A549 (cell line): ENCODE data around the gene CEL. TPM values are rescaled to one million over a fixed set of nuclear protein-coding genes. Genes with fewer than 3 reads are reported as not detected.

Experiments
- ATAC-seq, 2 experiments: fragments of 200-7000 bp in 1 of 2; fragments of >200 bp in 1 of 2; cut with Nextera tagmentation in 1 of 2; cut with Tn5 transposase in 1 of 2; 3 replicates each; pipeline versions ENCODE4 v1.8.0 to v1.9.1; 2018 to 2020; ENCODE audit warnings: mild to moderate bottlenecking in 1 of 2, moderate library complexity in 1 of 2
- CTCF ChIA-PET: fragments of 300-600 bp; sonication (Branson Sonifier 250); formaldehyde crosslinking; extraction: SDS; loops from one replicate; lab custom pipeline; 2021; ENCODE audit warnings: antibody characterized with exemption, inconsistent platforms; lab: Yijun Ruan, JAX
- POLR2A ChIA-PET: fragments of 350-600 bp; formaldehyde crosslinking; extraction: SDS; loops from one replicate; lab custom pipeline; 2021; ENCODE audit warnings: antibody characterized with exemption, inconsistent platforms; lab: Yijun Ruan, JAX
- DNase-seq, 2 experiments: peaks; one replicate each; pipeline versions ENCODE4 v3.0.0 to v3.0.0-alpha.2; 2011 to 2016; ENCODE audit warnings: low read depth in 1 of 2, low spot score in 1 of 2
- FAIRE-seq: peaks from 2 replicates; lab custom pipeline; 2011; peaks lifted over from hg19 to GRCh38; lab: Jason Lieb, UNC
- H3K27ac ChIP-seq, 2 experiments: fragments of >200 bp; sonication (Bioruptor Twin); formaldehyde crosslinking; 3 replicates each; pipeline ENCODE4 v1.5.1; 2016 to 2017
- H3K4me1 ChIP-seq: fragments of >200 bp; sonication (Bioruptor Twin); formaldehyde crosslinking; 3 replicates; pipeline ENCODE4 v1.6.1; 2016
- H3K4me2 ChIP-seq: fragments of >200 bp; sonication (Bioruptor Twin); formaldehyde crosslinking; 3 replicates; pipeline ENCODE4 v1.6.1; 2016
- H3K4me3 ChIP-seq: fragments of >200 bp; sonication (Bioruptor Twin); formaldehyde crosslinking; 3 replicates; pipeline ENCODE4 v1.5.1; 2016
- H3K9me3 ChIP-seq: fragments of >200 bp; sonication (Bioruptor Twin); formaldehyde crosslinking; 3 replicates; pipeline ENCODE4 v1.6.1; 2016
- BHLHE40 ChIP-seq: IDR thresholded peaks from 2 replicates; pipeline ENCODE4 v1.6.1; 2012; ENCODE audit warnings: low read depth, low read length, inconsistent platforms
- CEBPB ChIP-seq, 2 experiments: fragments of >200 bp in 1 of 2; sonication (Bioruptor Twin) in 1 of 2; formaldehyde crosslinking in 1 of 2; IDR thresholded peaks; 2 replicates each; pipeline ENCODE4 v1.6.1; 2012 to 2016
- CTCF ChIP-seq: fragments of >200 bp; sonication (Bioruptor Twin); formaldehyde crosslinking; IDR thresholded peaks from 3 replicates; pipeline ENCODE4 v1.5.1; 2016
- ESRRA ChIP-seq: fragments of 150-350 bp; IDR thresholded peaks from 2 replicates; pipeline ENCODE4 v1.6.1; 2014; ENCODE audit warnings: mild to moderate bottlenecking, low read length, borderline replicate concordance
- HEYL ChIP-seq: fragments of 250-450 bp; sonication (Bioruptor Pico); IDR thresholded peaks from 2 replicates; pipeline ENCODE4 v1.8.0; 2021; ENCODE audit warnings: mild to moderate bottlenecking, moderate library complexity
- HMGXB4 ChIP-seq: fragments of 250-450 bp; sonication (Bioruptor Pico); IDR thresholded peaks from 2 replicates; pipeline ENCODE4 v1.5.0; 2021; ENCODE audit warnings: mild to moderate bottlenecking, moderate library complexity, borderline replicate concordance
- HOXB13 ChIP-seq: fragments of 250-450 bp; sonication (Bioruptor Pico); IDR thresholded peaks from 2 replicates; pipeline ENCODE4 v1.5.0; 2020; ENCODE audit warnings: low read depth, mild to moderate bottlenecking, moderate library complexity
- HOXB5 ChIP-seq: fragments of 250-450 bp; sonication (Bioruptor Pico); IDR thresholded peaks from 2 replicates; pipeline ENCODE4 v1.5.0; 2020; ENCODE audit warnings: mild to moderate bottlenecking, moderate library complexity
- KDM1A ChIP-seq: fragments of 200-600 bp; sonication (generic); IDR thresholded peaks from 2 replicates; pipeline ENCODE4 v1.6.1; 2016; ENCODE audit warnings: low read depth, mild to moderate bottlenecking
- KDM5A ChIP-seq: fragments of 200-600 bp; sonication (generic); IDR thresholded peaks from 2 replicates; pipeline ENCODE4 v1.6.1; 2016; ENCODE audit warnings: antibody characterized with exemption, mild to moderate bottlenecking
- MAZ ChIP-seq: fragments of 150-350 bp; IDR thresholded peaks from 2 replicates; pipeline ENCODE4 v1.6.1; 2014; ENCODE audit warnings: antibody characterized with exemption, low read depth, low read length, borderline replicate concordance
- MYC ChIP-seq: IDR thresholded peaks from 2 replicates; pipeline ENCODE4 v1.6.1; 2012; ENCODE audit warnings: mild to moderate bottlenecking, inconsistent platforms, low read length, improper control_type of control experiment, borderline replicate concordance
- NFE2L2 ChIP-seq: fragments of 150-350 bp; conservative IDR thresholded peaks from 2 replicates; pipeline ENCODE4 v1.6.1; 2014; ENCODE audit warnings: low read length
- NPAS2 ChIP-seq: fragments of 250-450 bp; sonication (Bioruptor Pico); IDR thresholded peaks from 2 replicates; pipeline ENCODE4 v1.8.0; 2022; ENCODE audit warnings: mild to moderate bottlenecking, moderate library complexity, borderline replicate concordance
- RAD21 ChIP-seq, 2 experiments: fragments of >200 bp in 1 of 2; sonication (Bioruptor Twin) in 1 of 2; formaldehyde crosslinking in 1 of 2; IDR thresholded peaks in 1 of 2; conservative IDR thresholded peaks in 1 of 2; 2 replicates in 1 of 2; 3 replicates in 1 of 2; pipeline ENCODE4 v1.6.1; 2012 to 2018; ENCODE audit warnings: inconsistent platforms in 1 of 2
- RFX5 ChIP-seq: fragments of 450-650 bp; IDR thresholded peaks from 2 replicates; pipeline ENCODE4 v1.7.1; 2014; ENCODE audit warnings: antibody characterized with exemption, mild to moderate bottlenecking, moderate library complexity
- SREBF2 ChIP-seq: fragments of 450-650 bp; IDR thresholded peaks from 2 replicates; pipeline ENCODE4 v1.6.1; 2014; ENCODE audit warnings: mild to moderate bottlenecking, moderate library complexity
- WGBS: methylation state at CpG from one replicate; pipeline ENCODE4 v1.1.6; 2017; ENCODE audit errors: missing lambda C conversion rate; 5-methylcytosine and 5-hydroxymethylcytosine counted together
- polyA plus RNA-seq, 4 experiments: library from polyadenylated mRNA; depleted of rRNA in 3 of 4; stranded (reverse); fragments of >200 nt; fragmentation: RNase III in 1 of 4; extraction: RNeasy Plus Mini Kit Qiagen cat#74134 plus additional on column Dnase treatment in 1 of 4; gene quantifications; 2 replicates in 3 of 4; 3 replicates in 1 of 4; pipeline ENCODE4 v1.2.3, GENCODE V29; 2011 to 2017
- TF ChIP-seq, protein P1 (sequence below): IDR thresholded peaks from 2 replicates; pipeline ENCODE4 v1.6.1; 2012

CEL gene
- polyA plus RNA-seq, 2 of the 4 experiments (the other 2 are of a cell fraction) = 0.23 to 0.68 TPM

DNA sequence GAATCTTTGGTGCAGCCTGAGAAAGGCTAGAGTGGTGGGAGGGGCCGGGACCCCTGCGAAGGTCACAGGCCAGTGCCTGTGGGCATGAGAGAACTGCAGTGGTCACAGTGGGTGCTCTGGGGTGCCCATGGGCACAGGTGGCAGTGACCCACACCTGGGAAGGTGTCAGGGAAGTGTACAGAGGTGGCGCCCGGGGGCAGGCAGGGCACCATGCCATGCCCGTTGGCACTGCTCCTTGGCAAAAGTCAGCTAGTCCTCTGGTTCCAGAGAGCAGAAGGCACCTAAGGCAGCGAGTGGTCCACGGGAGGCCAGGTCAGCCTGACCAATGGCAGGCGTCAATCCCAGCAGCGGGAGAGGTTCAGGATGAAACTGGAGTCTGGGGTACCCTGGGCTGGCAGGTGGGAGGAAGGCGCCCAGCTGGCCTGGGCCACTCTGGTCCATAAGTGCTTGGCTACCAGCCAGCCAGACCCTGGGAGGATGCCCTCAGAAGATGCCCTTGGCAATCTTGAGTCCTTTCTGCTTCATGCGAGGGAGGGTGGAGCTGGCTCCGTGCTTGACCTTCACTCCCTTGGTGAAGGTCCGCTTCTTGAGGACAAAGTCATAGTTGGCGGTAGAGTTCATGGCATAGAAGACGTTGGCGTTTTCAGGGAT lies 36.4 kb downstream of the CEL start:
- Histone ChIP-seq H3K4me2 (no peak overlapping the region), H3K9me3 (peaks cover 27% of the 10 kb centered on the region), H3K27ac (no peak overlapping the region), H3K4me1 (no peaks in the 10 kb centered on the region), H3K4me3 (no peak overlapping the region)
- no peak for DNase-seq
- ATAC-seq = no peak
- 88% methylated on average over 13 of the region's 16 CpGs for WGBS
- TF ChIP-seq KDM1A (no peak), CEBPB (IDR thresholded peaks at IDR 0.05) (no peak), RAD21 (conservative IDR thresholded peaks at IDR 0.05 in 1 of 2, IDR thresholded peaks at IDR 0.05 in 1 of 2) (no peak), NFE2L2 (no peak), RFX5 (no peak)
- ChIA-PET POLR2A (no interaction called here), CTCF (interaction anchor here (0.8 to 30.3 kb wide), 5 partner anchors 16 to 389 kb away, joined by 3 to 1284 read pairs (median 6); partner anchors contain the start of gene RALGDS)
- FAIRE-seq = no peak

DNA sequence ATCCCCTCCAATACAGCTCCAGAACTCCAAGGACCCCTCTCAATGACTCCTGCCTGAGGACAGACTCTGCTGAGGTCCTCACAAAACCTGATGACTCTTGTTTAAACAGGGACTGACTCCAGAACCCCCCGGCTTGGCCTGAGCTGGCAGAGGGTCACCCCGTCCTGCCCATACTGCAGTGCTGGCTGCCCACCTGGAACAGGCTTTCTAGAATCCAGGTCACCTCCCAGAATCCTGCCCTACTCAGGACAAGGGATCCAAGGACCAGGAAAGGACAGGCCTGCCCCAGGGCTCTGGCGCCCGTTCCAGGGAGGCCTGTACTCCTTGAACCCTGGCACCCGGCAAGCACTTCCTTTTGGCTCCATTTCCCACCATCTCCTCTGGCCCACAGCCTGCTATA lies 37.1 kb downstream of the CEL start:
- CTCF ChIA-PET = interaction anchor here (0.7 to 30.3 kb wide), 8 partner anchors 16 to 388 kb away, joined by 3 to 1284 read pairs (median 4); partner anchors contain the start of gene RALGDS
- Histone ChIP-seq H3K9me3 (peaks cover 27% of the 10 kb centered on the region), H3K4me3 (no peak overlapping the region), H3K27ac (no peak overlapping the region), H3K4me2 (no peak overlapping the region), H3K4me1 (peaks cover 5% of the 10 kb centered on the region; the same call in 1 of the 3 replicates)
- FAIRE-seq (no peak), DNase-seq (no peak), ATAC-seq (no peak)
- no peak for TF ChIP-seq SREBF2
- TF ChIP-seq, protein P1, sequence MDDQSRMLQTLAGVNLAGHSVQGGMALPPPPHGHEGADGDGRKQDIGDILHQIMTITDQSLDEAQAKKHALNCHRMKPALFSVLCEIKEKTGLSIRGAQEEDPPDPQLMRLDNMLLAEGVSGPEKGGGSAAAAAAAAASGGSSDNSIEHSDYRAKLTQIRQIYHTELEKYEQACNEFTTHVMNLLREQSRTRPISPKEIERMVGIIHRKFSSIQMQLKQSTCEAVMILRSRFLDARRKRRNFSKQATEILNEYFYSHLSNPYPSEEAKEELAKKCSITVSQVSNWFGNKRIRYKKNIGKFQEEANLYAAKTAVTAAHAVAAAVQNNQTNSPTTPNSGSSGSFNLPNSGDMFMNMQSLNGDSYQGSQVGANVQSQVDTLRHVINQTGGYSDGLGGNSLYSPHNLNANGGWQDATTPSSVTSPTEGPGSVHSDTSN = no peak
- TF ChIP-seq KDM5A = no peak
- no peak for TF ChIP-seq MAZ
- no peak for TF ChIP-seq NPAS2
- TF ChIP-seq MYC = no peak
- TF ChIP-seq HOXB13 (CRISPR knock-in tag) = no peak
- no peak for TF ChIP-seq BHLHE40
- no peak for TF ChIP-seq ESRRA
- TF ChIP-seq HMGXB4 = no peak
- TF ChIP-seq HEYL = no peak
- TF ChIP-seq HOXB5 (CRISPR knock-in tag) = no peak
- no peak for TF ChIP-seq CTCF
- 100% methylated on average over 3 of the region's 5 CpGs for WGBS
- POLR2A ChIA-PET = interaction anchor here (0.6 kb wide), 1 partner anchor 430 kb away, joined by 4 read pairs; no protein-coding TSS in a partner anchor
